H1 (cell line): ENCODE data around the gene HNRNPM. TPM values are rescaled to one million over a fixed set of nuclear protein-coding genes. Genes with fewer than 3 reads are reported as not detected.

Experiments used
- CTCF ChIA-PET: fragments of 300-600 bp; sonication (Branson Sonifier 250); formaldehyde crosslinking; loops from one replicate; lab custom pipeline; 2021; ENCODE audit not compliant: partially characterized antibody; lab: Charles Lee
- POLR2A ChIA-PET: fragments of 300-600 bp; sonication (Branson Sonifier 250); formaldehyde crosslinking; loops from one replicate; lab custom pipeline; 2021; ENCODE audit warnings: inconsistent platforms; ENCODE audit not compliant: partially characterized antibody; lab: Charles Lee
- DNase-seq, 2 experiments: peaks; one replicate each; pipeline versions ENCODE4 v3.0.0 to v3.0.0-alpha.2; 2010 to 2022; ENCODE audit warnings: low spot score in 2 of 2, low read depth in 1 of 2, mixed read lengths in 1 of 2
- FAIRE-seq: peaks from 2 replicates; lab custom pipeline; 2011; peaks lifted over from hg19 to GRCh38; lab: Jason Lieb, UNC
- H2AFZ ChIP-seq: 2 replicates; pipeline ENCODE4 v1.8.1; 2012; ENCODE audit warnings: low read length, inconsistent platforms
- H2AK5ac ChIP-seq: 2 replicates; pipeline ENCODE4 v1.6.1; 2013; ENCODE audit warnings: low read depth, low read length
- H2BK120ac ChIP-seq: replicated peaks from 2 replicates; pipeline ENCODE3; 2013; ENCODE audit warnings: low read depth, low read length, inconsistent platforms
- H2BK12ac ChIP-seq: 2 replicates; pipeline ENCODE4 v1.6.1; 2013; ENCODE audit warnings: low read depth, low read length
- H2BK15ac ChIP-seq: 2 replicates; pipeline ENCODE4 v1.6.1; 2013; ENCODE audit warnings: low read length
- H2BK20ac ChIP-seq: 2 replicates; pipeline ENCODE4 v1.6.1; 2013; ENCODE audit warnings: low read length
- H2BK5ac ChIP-seq: 2 replicates; pipeline ENCODE4 v1.6.1; 2013; ENCODE audit warnings: low read depth, low read length
- H3K14ac ChIP-seq: 2 replicates; pipeline ENCODE4 v1.6.1; 2013; ENCODE audit warnings: inconsistent platforms; ENCODE audit not compliant: insufficient read length
- H3K18ac ChIP-seq: 2 replicates; pipeline ENCODE4 v1.6.1; 2013; ENCODE audit warnings: low read length; ENCODE audit errors: extremely low read depth
- H3K23ac ChIP-seq: 2 replicates; pipeline ENCODE4 v1.6.1; 2013; ENCODE audit warnings: inconsistent platforms; ENCODE audit not compliant: insufficient read length
- H3K23me2 ChIP-seq: 2 replicates; pipeline ENCODE4 v1.6.1; 2013; ENCODE audit warnings: low read depth, low read length
- H3K27ac ChIP-seq: 2 replicates; pipeline ENCODE4 v1.6.1; 2011; ENCODE audit warnings: low read depth, low read length, inconsistent platforms
- H3K27me3 ChIP-seq, 4 experiments: replicated peaks in 1 of 4; 1 replicate in 1 of 4; 2 replicates in 3 of 4; pipeline versions ENCODE4 v1.6.1 to v1.8.1; 2011 to 2013; ENCODE audit warnings: low read length in 3 of 4, mild to moderate bottlenecking in 3 of 4, inconsistent platforms in 2 of 4, mixed read lengths in 2 of 4, moderate library complexity in 1 of 4; ENCODE audit not compliant: control insufficient read depth in 3 of 4, insufficient read depth in 3 of 4; ENCODE audit errors: extremely low read depth in 1 of 4
- H3K36me3 ChIP-seq, 4 experiments: 2 replicates each; pipeline versions ENCODE4 v1.6.1 to v1.8.1; 2011 to 2013; ENCODE audit warnings: mild to moderate bottlenecking in 4 of 4, low read length in 3 of 4, moderate library complexity in 2 of 4, control low read depth in 1 of 4, inconsistent platforms in 1 of 4; ENCODE audit not compliant: insufficient read depth in 4 of 4, control insufficient read depth in 2 of 4
- H3K4ac ChIP-seq: replicated peaks from 2 replicates; pipeline ENCODE3; 2013; ENCODE audit warnings: low read length, low read depth, mixed read lengths, inconsistent platforms; ENCODE audit not compliant: insufficient read length
- H3K4me1 ChIP-seq, 4 experiments: replicated peaks in 1 of 4; 1 replicate in 1 of 4; 2 replicates in 3 of 4; pipeline versions ENCODE4 v1.6.1 to v1.8.1; 2011 to 2013; ENCODE audit warnings: low read length in 3 of 4, inconsistent platforms in 2 of 4, mixed read lengths in 1 of 4; ENCODE audit not compliant: insufficient read depth in 4 of 4, control insufficient read depth in 3 of 4
- H3K4me2 ChIP-seq, 2 experiments: 2 replicates each; pipeline versions ENCODE4 v1.6.1 to v1.8.1; 2011 to 2013; ENCODE audit warnings: low read depth in 2 of 2, low read length in 2 of 2, control low read depth in 1 of 2, inconsistent platforms in 1 of 2, mild to moderate bottlenecking in 1 of 2; ENCODE audit not compliant: insufficient read depth in 1 of 2
- H3K4me3 ChIP-seq, 4 experiments: fragments of 200-600, 300-600 bp in 1 of 4; sonication (generic), shearing (Covaris generic), sonication (Bioruptor Twin) in 1 of 4; 2 replicates each; pipeline versions ENCODE4 v1.5.1 to v1.8.1; 2011 to 2016; ENCODE audit warnings: low read length in 4 of 4, low read depth in 3 of 4, control low read depth in 2 of 4, inconsistent platforms in 2 of 4, mild to moderate bottlenecking in 2 of 4, mixed read lengths in 1 of 4, moderate library complexity in 1 of 4; ENCODE audit not compliant: insufficient read depth in 2 of 4; ENCODE audit errors: extremely low read depth in 1 of 4
- H3K56ac ChIP-seq: replicated peaks from 2 replicates; pipeline ENCODE3; 2013; ENCODE audit warnings: low read depth, mild to moderate bottlenecking, mixed read lengths, low read length, inconsistent platforms; ENCODE audit not compliant: insufficient read length
- H3K79me1 ChIP-seq: 2 replicates; pipeline ENCODE4 v1.6.1; 2013; ENCODE audit warnings: low read depth, low read length, control low read depth
- H3K79me2 ChIP-seq, 2 experiments: 2 replicates each; pipeline versions ENCODE4 v1.6.1 to v1.8.1; 2012 to 2013; ENCODE audit warnings: low read length in 2 of 2, mild to moderate bottlenecking in 2 of 2, inconsistent platforms in 1 of 2; ENCODE audit not compliant: insufficient read depth in 2 of 2, control insufficient read depth in 1 of 2
- H3K9ac ChIP-seq, 4 experiments: replicated peaks in 1 of 4; 1 replicate in 1 of 4; 2 replicates in 3 of 4; pipeline versions ENCODE4 v1.6.1 to v1.8.1; 2011 to 2013; ENCODE audit warnings: low read depth in 3 of 4, low read length in 3 of 4, control low read depth in 2 of 4, mild to moderate bottlenecking in 2 of 4, moderate library complexity in 2 of 4, inconsistent platforms in 1 of 4; ENCODE audit errors: extremely low read depth in 1 of 4
- H3K9me3 ChIP-seq, 2 experiments: 2 replicates each; pipeline versions ENCODE4 v1.6.1 to v1.8.1; 2012 to 2013; ENCODE audit warnings: mild to moderate bottlenecking in 2 of 2, moderate library complexity in 2 of 2, control low read depth in 1 of 2, inconsistent platforms in 1 of 2, low read depth in 1 of 2, low read length in 1 of 2, mixed read lengths in 1 of 2; ENCODE audit not compliant: insufficient read depth in 2 of 2
- H4K20me1 ChIP-seq, 2 experiments: replicated peaks in 1 of 2; 2 replicates each; pipeline versions ENCODE3 to v1.8.1; 2011 to 2013; ENCODE audit warnings: inconsistent platforms in 2 of 2, low read length in 2 of 2, mild to moderate bottlenecking in 1 of 2; ENCODE audit not compliant: insufficient read depth in 2 of 2, control insufficient read depth in 1 of 2
- H4K5ac ChIP-seq: 2 replicates; pipeline ENCODE4 v1.6.1; 2013; ENCODE audit warnings: low read length, low read depth, mixed read lengths, inconsistent platforms; ENCODE audit not compliant: insufficient read length
- H4K8ac ChIP-seq: 2 replicates; pipeline ENCODE4 v1.8.0; 2013; ENCODE audit warnings: mild to moderate bottlenecking, moderate library complexity, low read length, inconsistent platforms; ENCODE audit not compliant: insufficient read depth; ENCODE audit errors: extremely low read depth
- H4K91ac ChIP-seq: replicated peaks from 2 replicates; pipeline ENCODE3; 2013; ENCODE audit warnings: low read length, mixed read lengths, inconsistent platforms; ENCODE audit not compliant: insufficient read length
- CEBPB ChIP-seq: IDR thresholded peaks from 2 replicates; pipeline ENCODE4 v1.6.1; 2012; ENCODE audit warnings: low read depth, low read length
- KDM1A ChIP-seq: fragments of 200-600, 300-600 bp; sonication (generic); IDR thresholded peaks from 2 replicates; pipeline ENCODE4 v1.7.1; 2016; ENCODE audit warnings: mild to moderate bottlenecking, low read length, borderline replicate concordance
- NRF1 ChIP-seq: IDR thresholded peaks from 2 replicates; pipeline ENCODE4 v1.6.1; 2011; ENCODE audit warnings: mild to moderate bottlenecking, low read depth, low read length, improper control_type of control experiment
- SAP30 ChIP-seq: fragments of 300-600 bp; sonication (generic); IDR thresholded peaks from 2 replicates; pipeline ENCODE4 v1.7.1; 2012; ENCODE audit warnings: low read length, moderate library complexity, mild to moderate bottlenecking, inconsistent platforms; ENCODE audit not compliant: insufficient read depth, insufficient replicate concordance
- WGBS, 2 experiments: shearing (Covaris generic) in 1 of 2; methylation state at CpG; one replicate each; pipeline versions ENCODE4 v1.1.6 to v1.1.7; 2013 to 2015; ENCODE audit warnings: low lambda C conversion rate in 2 of 2, mixed read lengths in 2 of 2, inconsistent platforms in 1 of 2, low coverage in 1 of 2, missing lambda C conversion rate in 1 of 2; ENCODE audit not compliant: insufficient replicate concordance in 2 of 2, insufficient coverage in 1 of 2, insufficient read length in 1 of 2; ENCODE audit errors: extremely low coverage in 1 of 2, missing lambda C conversion rate in 1 of 2; 5-methylcytosine and 5-hydroxymethylcytosine counted together
- polyA plus RNA-seq, 7 experiments: library from polyadenylated mRNA; depleted of rRNA in 3 of 7; stranded (reverse) in 5 of 7; unstranded in 2 of 7; fragments of >200 nt in 5 of 7; fragments of 200-250 nt in 2 of 7; gene quantifications; 1 replicate in 5 of 7; 2 replicates in 1 of 7; 4 replicates in 1 of 7; pipeline versions ENCODE4 v1.2.1 to v1.2.3, GENCODE V29; 2011 to 2013; ENCODE audit warnings: missing spikeins in 2 of 7, mixed read lengths in 2 of 7
- total RNA-seq: library from RNA; stranded (reverse); fragmentation: NEBNext Ultra II Directional; extraction: Animal tissue kit (Norgen Biotek cat#: 25700); gene quantifications from 2 replicates; pipeline ENCODE4 v1.2.1, GENCODE V29; 2021
- TF ChIP-seq, protein P1 (sequence below): IDR thresholded peaks from 2 replicates; pipeline ENCODE4 v1.6.1; 2011; ENCODE audit warnings: low read length, improper control_type of control experiment

HNRNPM gene
- total and polyA plus RNA-seq, 2 of the 8 experiments (the other 6 are each of a cell fraction or from before 2014, with no cell fraction given) = 375 to 474 TPM

GRCh38 chr19:8468124-8468523 lies 23.3 kb downstream of the HNRNPM start:
- peaks cover 21 to 87% of the 10 kb centered on the region in 2 experiments for H3K79me2 ChIP-seq
- CTCF ChIA-PET = interaction anchor here (0.8 to 1.5 kb wide), 2 partner anchors 18 to 113 kb away, joined by 4 to 5 read pairs; no protein-coding TSS in a partner anchor
- no peak overlapping the region for H2BK12ac ChIP-seq
- no peak overlapping the region for H2BK20ac ChIP-seq
- H3K4me2 ChIP-seq = no peak overlapping the region
- no peak overlapping the region for H3K27ac ChIP-seq
- H3K56ac ChIP-seq = no peak overlapping the region
- 92% methylated on average over 3 of the region's 3 CpGs; no CpG with 5 or more reads in 1 of the 2 experiments for WGBS, 2 experiments
- H4K20me1 ChIP-seq = peaks cover 17 to 35% of the 10 kb centered on the region in 2 experiments
- no peak overlapping the region for H3K9ac ChIP-seq
- H3K18ac ChIP-seq = no peak overlapping the region
- POLR2A ChIA-PET = interaction anchor here (1.5 to 1.6 kb wide), 2 partner anchors 8 to 23 kb away, joined by 3 to 6 read pairs; partner anchors contain the start of gene HNRNPM
- no peak overlapping the region for H3K23ac ChIP-seq
- no peak overlapping the region for H2AK5ac ChIP-seq
- H3K9me3 ChIP-seq = no peaks in the 10 kb centered on the region
- H3K27me3 ChIP-seq = no peaks in the 10 kb centered on the region
- H3K4me1 ChIP-seq = no peaks in the 10 kb centered on the region
- H3K79me1 ChIP-seq = peaks cover 20% of the 10 kb centered on the region
- no peak overlapping the region for H4K5ac ChIP-seq
- H3K23me2 ChIP-seq = no peaks in the 10 kb centered on the region
- H2AFZ ChIP-seq = no peak overlapping the region
- no peak overlapping the region for H3K4me3 ChIP-seq
- H3K14ac ChIP-seq = no peak overlapping the region
- H2BK15ac ChIP-seq = no peak overlapping the region
- no peak overlapping the region for H4K8ac ChIP-seq
- H3K36me3 ChIP-seq = peaks cover 56 to 99% (median 91%) of the 10 kb centered on the region in 4 experiments
- FAIRE-seq (no peak), DNase-seq (no peak)
- H4K91ac ChIP-seq = no peak overlapping the region
- H2BK5ac ChIP-seq = no peak overlapping the region
- H3K4ac ChIP-seq = no peak overlapping the region
- H2BK120ac ChIP-seq = no peak overlapping the region
- TF ChIP-seq NRF1 (no peak), SAP30 (no peak), KDM1A (no peak), CEBPB (no peak)
- TF ChIP-seq, protein P1, sequence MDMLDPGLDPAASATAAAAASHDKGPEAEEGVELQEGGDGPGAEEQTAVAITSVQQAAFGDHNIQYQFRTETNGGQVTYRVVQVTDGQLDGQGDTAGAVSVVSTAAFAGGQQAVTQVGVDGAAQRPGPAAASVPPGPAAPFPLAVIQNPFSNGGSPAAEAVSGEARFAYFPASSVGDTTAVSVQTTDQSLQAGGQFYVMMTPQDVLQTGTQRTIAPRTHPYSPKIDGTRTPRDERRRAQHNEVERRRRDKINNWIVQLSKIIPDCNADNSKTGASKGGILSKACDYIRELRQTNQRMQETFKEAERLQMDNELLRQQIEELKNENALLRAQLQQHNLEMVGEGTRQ = no peak
